Fibroblast of skin of right biceps (primary cell): ENCODE data around the gene PLCG1.

ENCODE experiments used
- DNase-seq: peaks from one replicate; pipeline ENCODE4 v3.0.0-alpha.2; 2013

PLCG1 gene

GRCh38 chr20:41145317-41145716 lies 8.0 kb downstream of the PLCG1 start:
- DNase-seq: no peak

GRCh38 chr20:41145821-41146620 lies 8.7 kb downstream of the PLCG1 start:
- DNase-seq: no peak

GRCh38 chr20:41147767-41148191 lies 10.4 kb downstream of the PLCG1 start:
- no peak for DNase-seq

GRCh38 chr20:41148942-41149341 lies 11.6 kb downstream of the PLCG1 start:
- no peak for DNase-seq

- DNase-seq: peak; percentile 11
Observed at GRCh38 chr20:41150664-41151063, 13.3 kb downstream of the PLCG1 start.

- no peak for DNase-seq
Observed at GRCh38 chr20:41151134-41151869, 14.0 kb downstream of the PLCG1 start.

GRCh38 chr20:41152108-41152757 lies 14.9 kb downstream of the PLCG1 start:
- no peak for DNase-seq

GRCh38 chr20:41154436-41155176 lies 17.3 kb downstream of the PLCG1 start:
- no peak for DNase-seq

GRCh38 chr20:41155261-41155660 lies 17.9 kb downstream of the PLCG1 start:
- no peak for DNase-seq

GRCh38 chr20:41158082-41158625 lies 20.8 kb downstream of the PLCG1 start:
- no peak for DNase-seq

- no peak for DNase-seq
Observed at GRCh38 chr20:41159547-41159946, 22.2 kb downstream of the PLCG1 start.

GRCh38 chr20:41160686-41161085 lies 23.3 kb downstream of the PLCG1 start:
- DNase-seq: no peak

GRCh38 chr20:41161886-41162285 lies 24.5 kb downstream of the PLCG1 start:
- no peak for DNase-seq

- DNase-seq: no peak
Observed at GRCh38 chr20:41162396-41162795, 25.1 kb downstream of the PLCG1 start.

- no peak for DNase-seq
Observed at GRCh38 chr20:41163821-41164220, 26.5 kb downstream of the PLCG1 start.

GRCh38 chr20:41165001-41165882 lies 27.9 kb downstream of the PLCG1 start:
- DNase-seq: no peak

GRCh38 chr20:41166201-41167117 lies 29.1 kb downstream of the PLCG1 start:
- DNase-seq: no peak

- DNase-seq: no peak
Observed at GRCh38 chr20:41167118-41167470, 29.8 kb downstream of the PLCG1 start.

- DNase-seq: no peak
Observed at GRCh38 chr20:41167481-41168253, 30.3 kb downstream of the PLCG1 start.
